ENCODE measurements around the gene ARHGAP22.

The ARHGAP22 gene

GRCh38 chr10:48639632-48640031 is 34.8 kb upstream of the ARHGAP22 start:
- DNase-seq (ENCODE audit: low spot score in 2 of 2) = no peak
- no peaks in the 10 kb centered on the region for H3K27me3 ChIP-seq (ENCODE audit: low read depth)
- in situ Hi-C loops (cut with MboI; ENCODE audit: low sequenced_read_pairs) = no loop called here
- H3K36me3 ChIP-seq (replicated peaks) = no peaks in the 10 kb centered on the region
- no peak overlapping the region for H3K4me3 ChIP-seq
- H3K9me3 ChIP-seq = no peaks in the 10 kb centered on the region
- no peaks in the 10 kb centered on the region for H3K4me1 ChIP-seq

- Histone ChIP-seq H3K9me3 (no peaks in the 10 kb centered on the region), H3K36me3 (replicated peaks) (no peaks in the 10 kb centered on the region), H3K4me1 (no peaks in the 10 kb centered on the region), H3K27me3 (ENCODE audit: low read depth) (no peaks in the 10 kb centered on the region), H3K4me3 (no peak overlapping the region)
- DNase-seq (ENCODE audit: low spot score in 2 of 2) = no peak
- in situ Hi-C loops (cut with MboI; ENCODE audit: low sequenced_read_pairs) = no loop called here
Measured at GRCh38 chr10:48638739-48639527, 34.1 kb upstream of the ARHGAP22 start.

GRCh38 chr10:48638158-48638557 is 33.3 kb upstream of the ARHGAP22 start:
- in situ Hi-C loops (cut with MboI; ENCODE audit: low sequenced_read_pairs) = no loop called here
- no peak for DNase-seq (ENCODE audit: low spot score in 2 of 2)
- H3K4me1 ChIP-seq = no peaks in the 10 kb centered on the region
- no peaks in the 10 kb centered on the region for H3K9me3 ChIP-seq
- no peaks in the 10 kb centered on the region for H3K36me3 ChIP-seq (replicated peaks)
- no peak overlapping the region for H3K4me3 ChIP-seq
- H3K27me3 ChIP-seq (ENCODE audit: low read depth) = no peaks in the 10 kb centered on the region

GRCh38 chr10:48636901-48637300 is 32.0 kb upstream of the ARHGAP22 start:
- H3K4me1 ChIP-seq = no peaks in the 10 kb centered on the region
- H3K4me3 ChIP-seq = no peak overlapping the region
- no peaks in the 10 kb centered on the region for H3K27me3 ChIP-seq (ENCODE audit: low read depth)
- H3K9me3 ChIP-seq = no peaks in the 10 kb centered on the region
- DNase-seq (ENCODE audit: low spot score in 2 of 2) = no peak
- H3K36me3 ChIP-seq (replicated peaks) = no peaks in the 10 kb centered on the region
- in situ Hi-C loops (cut with MboI; ENCODE audit: low sequenced_read_pairs) = no loop called here

GRCh38 chr10:48636231-48636630 is 31.4 kb upstream of the ARHGAP22 start:
- Histone ChIP-seq H3K27me3 (ENCODE audit: low read depth) (no peaks in the 10 kb centered on the region), H3K36me3 (replicated peaks) (no peaks in the 10 kb centered on the region), H3K9me3 (no peaks in the 10 kb centered on the region), H3K4me1 (no peaks in the 10 kb centered on the region), H3K4me3 (no peak overlapping the region)
- in situ Hi-C loops (cut with MboI; ENCODE audit: low sequenced_read_pairs) = no loop called here
- no peak for DNase-seq (ENCODE audit: low spot score in 2 of 2)

- Histone ChIP-seq H3K4me1 (no peaks in the 10 kb centered on the region), H3K36me3 (replicated peaks) (no peaks in the 10 kb centered on the region), H3K4me3 (no peak overlapping the region), H3K9me3 (no peaks in the 10 kb centered on the region), H3K27me3 (ENCODE audit: low read depth) (no peaks in the 10 kb centered on the region)
- DNase-seq (ENCODE audit: low spot score in 2 of 2) = no peak
- in situ Hi-C loops (cut with MboI; ENCODE audit: low sequenced_read_pairs) = no loop called here
Measured at GRCh38 chr10:48634984-48635557, 30.2 kb upstream of the ARHGAP22 start.

GRCh38 chr10:48634198-48634983 is 29.5 kb upstream of the ARHGAP22 start:
- H3K36me3 ChIP-seq (replicated peaks) = no peaks in the 10 kb centered on the region
- DNase-seq (ENCODE audit: low spot score in 2 of 2) = no peak
- no peaks in the 10 kb centered on the region for H3K9me3 ChIP-seq
- no peaks in the 10 kb centered on the region for H3K27me3 ChIP-seq (ENCODE audit: low read depth)
- no peak overlapping the region for H3K4me3 ChIP-seq
- in situ Hi-C loops (cut with MboI; ENCODE audit: low sequenced_read_pairs) = no loop called here
- no peaks in the 10 kb centered on the region for H3K4me1 ChIP-seq

- H3K9me3 ChIP-seq = no peaks in the 10 kb centered on the region
- H3K4me1 ChIP-seq = no peaks in the 10 kb centered on the region
- no peaks in the 10 kb centered on the region for H3K27me3 ChIP-seq (ENCODE audit: low read depth)
- no peaks in the 10 kb centered on the region for H3K36me3 ChIP-seq (replicated peaks)
- no peak for DNase-seq (ENCODE audit: low spot score in 2 of 2)
- no peak overlapping the region for H3K4me3 ChIP-seq
- in situ Hi-C loops (cut with MboI; ENCODE audit: low sequenced_read_pairs) = no loop called here
Measured at GRCh38 chr10:48633381-48634197, 28.7 kb upstream of the ARHGAP22 start.

- in situ Hi-C loops (cut with MboI; ENCODE audit: low sequenced_read_pairs) = no loop called here
- H3K36me3 ChIP-seq (replicated peaks) = no peaks in the 10 kb centered on the region
- no peaks in the 10 kb centered on the region for H3K9me3 ChIP-seq
- DNase-seq (ENCODE audit: low spot score in 2 of 2) = no peak
- H3K4me3 ChIP-seq = no peak overlapping the region
- H3K4me1 ChIP-seq = no peaks in the 10 kb centered on the region
- H3K27me3 ChIP-seq (ENCODE audit: low read depth) = no peaks in the 10 kb centered on the region
Measured at GRCh38 chr10:48632166-48632565, 27.3 kb upstream of the ARHGAP22 start.

GRCh38 chr10:48627984-48628609 is 23.2 kb upstream of the ARHGAP22 start:
- no peak for DNase-seq (ENCODE audit: low spot score in 2 of 2)
- no peaks in the 10 kb centered on the region for H3K36me3 ChIP-seq (replicated peaks)
- in situ Hi-C loops (cut with MboI; ENCODE audit: low sequenced_read_pairs) = no loop called here
- no peaks in the 10 kb centered on the region for H3K4me1 ChIP-seq
- H3K27me3 ChIP-seq (ENCODE audit: low read depth) = no peaks in the 10 kb centered on the region
- no peaks in the 10 kb centered on the region for H3K9me3 ChIP-seq
- H3K4me3 ChIP-seq = no peak overlapping the region

- in situ Hi-C loops (cut with MboI; ENCODE audit: low sequenced_read_pairs) = no loop called here
Measured at GRCh38 chr10:48626986-48627731, 22.3 kb upstream of the ARHGAP22 start.

GRCh38 chr10:48626447-48626846 is 21.6 kb upstream of the ARHGAP22 start:
- H3K4me1 ChIP-seq = no peaks in the 10 kb centered on the region
- no peak for DNase-seq (ENCODE audit: low spot score in 2 of 2)
- no peaks in the 10 kb centered on the region for H3K27me3 ChIP-seq (ENCODE audit: low read depth)
- H3K4me3 ChIP-seq = no peak overlapping the region
- in situ Hi-C loops (cut with MboI; ENCODE audit: low sequenced_read_pairs) = no loop called here
- H3K9me3 ChIP-seq = no peaks in the 10 kb centered on the region
- H3K36me3 ChIP-seq (replicated peaks) = no peaks in the 10 kb centered on the region

More at GRCh38 chr10:48626986-48627731, 22.3 kb upstream of the ARHGAP22 start:
- no peaks in the 10 kb centered on the region for H3K36me3 ChIP-seq (replicated peaks)
- H3K4me1 ChIP-seq = no peaks in the 10 kb centered on the region
- H3K9me3 ChIP-seq = no peaks in the 10 kb centered on the region
- H3K27me3 ChIP-seq (ENCODE audit: low read depth) = no peaks in the 10 kb centered on the region
- DNase-seq (ENCODE audit: low spot score in 2 of 2) = no peak
- H3K4me3 ChIP-seq = no peak overlapping the region

- no peaks in the 10 kb centered on the region for H3K36me3 ChIP-seq (replicated peaks)
- DNase-seq (ENCODE audit: low spot score in 2 of 2) = no peak
- in situ Hi-C loops (cut with MboI; ENCODE audit: low sequenced_read_pairs) = no loop called here
- no peaks in the 10 kb centered on the region for H3K9me3 ChIP-seq
- H3K27me3 ChIP-seq (ENCODE audit: low read depth) = no peaks in the 10 kb centered on the region
- no peak overlapping the region for H3K4me3 ChIP-seq
- H3K4me1 ChIP-seq = no peaks in the 10 kb centered on the region
Measured at GRCh38 chr10:48625826-48626134, 20.9 kb upstream of the ARHGAP22 start.

All from HAP-1 (cell line).